LNCaP clone FGC (cell line): ENCODE data around the gene CRELD2.

Source experiments
- DNase-seq: peaks from one replicate; pipeline ENCODE4 v3.0.0-alpha.2; 2011; ENCODE audit warnings: low read depth
- H3K4me3 ChIP-seq: 2 replicates; pipeline ENCODE4 v1.5.1; 2011; ENCODE audit warnings: mild to moderate bottlenecking, low read depth, low read length, control low read depth
- TF ChIP-seq, protein P1 (sequence below): IDR thresholded peaks from 2 replicates; pipeline ENCODE4 v1.5.1; 2012; ENCODE audit warnings: mild to moderate bottlenecking; ENCODE audit not compliant: control insufficient read depth, insufficient read depth; ENCODE audit errors: extremely low read depth

CRELD2 gene

DNA sequence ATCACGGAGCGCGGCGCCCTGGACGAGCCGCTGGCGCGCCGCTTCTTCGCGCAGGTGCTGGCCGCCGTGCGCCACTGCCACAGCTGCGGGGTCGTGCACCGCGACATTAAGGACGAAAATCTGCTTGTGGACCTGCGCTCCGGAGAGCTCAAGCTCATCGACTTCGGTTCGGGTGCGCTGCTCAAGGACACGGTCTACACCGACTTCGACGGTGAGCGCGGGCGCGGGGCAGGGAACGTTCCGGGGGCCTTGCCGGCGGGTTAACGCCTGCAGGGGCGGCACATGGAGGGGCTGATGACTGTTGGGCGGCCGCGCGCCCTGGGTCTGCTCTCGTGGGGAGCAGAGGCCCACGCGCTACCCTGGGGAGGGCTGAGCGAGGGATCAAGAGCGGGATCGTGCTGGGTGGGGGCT is 43.2 kb downstream of the CRELD2 start:
- H3K4me3 ChIP-seq: peak overlapping the region; percentile 84
- DNase-seq: no peak
- TF ChIP-seq, protein P1, sequence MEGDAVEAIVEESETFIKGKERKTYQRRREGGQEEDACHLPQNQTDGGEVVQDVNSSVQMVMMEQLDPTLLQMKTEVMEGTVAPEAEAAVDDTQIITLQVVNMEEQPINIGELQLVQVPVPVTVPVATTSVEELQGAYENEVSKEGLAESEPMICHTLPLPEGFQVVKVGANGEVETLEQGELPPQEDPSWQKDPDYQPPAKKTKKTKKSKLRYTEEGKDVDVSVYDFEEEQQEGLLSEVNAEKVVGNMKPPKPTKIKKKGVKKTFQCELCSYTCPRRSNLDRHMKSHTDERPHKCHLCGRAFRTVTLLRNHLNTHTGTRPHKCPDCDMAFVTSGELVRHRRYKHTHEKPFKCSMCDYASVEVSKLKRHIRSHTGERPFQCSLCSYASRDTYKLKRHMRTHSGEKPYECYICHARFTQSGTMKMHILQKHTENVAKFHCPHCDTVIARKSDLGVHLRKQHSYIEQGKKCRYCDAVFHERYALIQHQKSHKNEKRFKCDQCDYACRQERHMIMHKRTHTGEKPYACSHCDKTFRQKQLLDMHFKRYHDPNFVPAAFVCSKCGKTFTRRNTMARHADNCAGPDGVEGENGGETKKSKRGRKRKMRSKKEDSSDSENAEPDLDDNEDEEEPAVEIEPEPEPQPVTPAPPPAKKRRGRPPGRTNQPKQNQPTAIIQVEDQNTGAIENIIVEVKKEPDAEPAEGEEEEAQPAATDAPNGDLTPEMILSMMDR: no peak

DNA sequence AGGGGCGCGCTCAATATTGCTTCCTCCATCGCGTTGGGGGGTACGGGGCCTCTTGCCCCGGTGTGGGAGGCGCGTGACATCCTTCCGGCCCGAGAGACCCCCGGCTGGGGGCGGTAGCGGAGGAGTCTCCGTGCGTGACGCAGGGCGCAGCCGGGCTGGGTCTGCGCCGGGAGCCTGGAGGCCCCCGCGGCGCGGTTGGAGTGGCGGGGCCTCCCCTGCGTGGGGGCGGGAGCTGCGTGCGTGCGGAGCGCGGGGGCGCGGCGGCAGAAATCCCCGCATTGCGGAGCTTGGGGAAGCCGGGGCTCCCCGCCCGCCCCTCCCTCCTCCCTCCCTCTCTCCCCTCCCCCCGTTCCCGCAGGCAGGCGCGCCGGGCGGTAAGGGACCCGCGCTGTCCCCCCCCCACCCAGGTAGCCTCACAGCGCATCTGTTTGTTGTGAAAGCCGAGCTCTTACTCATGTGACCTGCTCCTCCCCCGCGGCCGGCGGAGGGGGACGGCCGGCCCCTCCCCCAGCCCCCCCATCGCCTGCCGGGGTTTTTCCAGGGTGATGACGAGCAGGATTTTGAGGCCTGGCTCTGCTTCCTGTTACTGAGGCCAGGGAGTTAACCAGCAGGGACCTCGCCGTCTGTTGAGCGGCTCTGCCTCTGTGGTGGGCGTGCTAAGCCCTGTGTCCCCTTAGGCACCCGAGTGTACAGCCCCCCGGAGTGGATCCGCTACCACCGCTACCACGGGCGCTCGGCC is 43.7 kb downstream of the CRELD2 start:
- no peak for DNase-seq
- TF ChIP-seq, protein P1: no peak
- peak overlapping the region; percentile 84 for H3K4me3 ChIP-seq

DNA sequence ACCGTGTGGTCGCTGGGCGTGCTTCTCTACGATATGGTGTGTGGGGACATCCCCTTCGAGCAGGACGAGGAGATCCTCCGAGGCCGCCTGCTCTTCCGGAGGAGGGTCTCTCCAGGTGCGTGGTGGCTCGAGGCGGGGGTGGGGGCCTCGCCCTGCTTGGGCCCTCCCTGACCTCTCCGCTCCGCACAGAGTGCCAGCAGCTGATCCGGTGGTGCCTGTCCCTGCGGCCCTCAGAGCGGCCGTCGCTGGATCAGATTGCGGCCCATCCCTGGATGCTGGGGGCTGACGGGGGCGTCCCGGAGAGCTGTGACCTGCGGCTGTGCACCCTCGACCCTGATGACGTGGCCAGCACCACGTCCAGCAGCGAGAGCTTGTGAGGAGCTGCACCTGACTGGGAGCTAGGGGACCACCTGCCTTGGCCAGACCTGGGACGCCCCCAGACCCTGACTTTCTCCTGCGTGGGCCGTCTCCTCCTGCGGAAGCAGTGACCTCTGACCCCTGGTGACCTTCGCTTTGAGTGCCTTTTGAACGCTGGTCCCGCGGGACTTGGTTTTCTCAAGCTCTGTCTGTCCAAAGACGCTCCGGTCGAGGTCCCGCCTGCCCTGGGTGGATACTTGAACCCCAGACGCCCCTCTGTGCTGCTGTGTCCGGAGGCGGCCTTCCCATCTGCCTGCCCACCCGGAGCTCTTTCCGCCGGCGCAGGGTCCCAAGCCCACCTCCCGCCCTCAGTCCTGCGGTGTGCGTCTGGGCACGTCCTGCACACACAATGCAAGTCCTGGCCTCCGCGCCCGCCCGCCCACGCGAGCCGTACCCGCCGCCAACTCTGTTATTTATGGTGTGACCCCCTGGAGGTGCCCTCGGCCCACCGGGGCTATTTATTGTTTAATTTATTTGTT is 44.6 kb downstream of the CRELD2 start:
- TF ChIP-seq, protein P1: no peak
- no peak for DNase-seq
- peak overlapping the region; percentile 84 for H3K4me3 ChIP-seq

DNA sequence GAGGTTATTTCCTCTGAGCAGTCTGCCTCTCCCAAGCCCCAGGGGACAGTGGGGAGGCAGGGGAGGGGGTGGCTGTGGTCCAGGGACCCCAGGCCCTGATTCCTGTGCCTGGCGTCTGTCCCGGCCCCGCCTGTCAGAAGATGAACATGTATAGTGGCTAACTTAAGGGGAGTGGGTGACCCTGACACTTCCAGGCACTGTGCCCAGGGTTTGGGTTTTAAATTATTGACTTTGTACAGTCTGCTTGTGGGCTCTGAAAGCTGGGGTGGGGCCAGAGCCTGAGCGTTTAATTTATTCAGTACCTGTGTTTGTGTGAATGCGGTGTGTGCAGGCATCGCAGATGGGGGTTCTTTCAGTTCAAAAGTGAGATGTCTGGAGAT is 45.2 kb downstream of the CRELD2 start:
- DNase-seq: no peak
- H3K4me3 ChIP-seq: no peak overlapping the region
- TF ChIP-seq, protein P1: no peak

DNA sequence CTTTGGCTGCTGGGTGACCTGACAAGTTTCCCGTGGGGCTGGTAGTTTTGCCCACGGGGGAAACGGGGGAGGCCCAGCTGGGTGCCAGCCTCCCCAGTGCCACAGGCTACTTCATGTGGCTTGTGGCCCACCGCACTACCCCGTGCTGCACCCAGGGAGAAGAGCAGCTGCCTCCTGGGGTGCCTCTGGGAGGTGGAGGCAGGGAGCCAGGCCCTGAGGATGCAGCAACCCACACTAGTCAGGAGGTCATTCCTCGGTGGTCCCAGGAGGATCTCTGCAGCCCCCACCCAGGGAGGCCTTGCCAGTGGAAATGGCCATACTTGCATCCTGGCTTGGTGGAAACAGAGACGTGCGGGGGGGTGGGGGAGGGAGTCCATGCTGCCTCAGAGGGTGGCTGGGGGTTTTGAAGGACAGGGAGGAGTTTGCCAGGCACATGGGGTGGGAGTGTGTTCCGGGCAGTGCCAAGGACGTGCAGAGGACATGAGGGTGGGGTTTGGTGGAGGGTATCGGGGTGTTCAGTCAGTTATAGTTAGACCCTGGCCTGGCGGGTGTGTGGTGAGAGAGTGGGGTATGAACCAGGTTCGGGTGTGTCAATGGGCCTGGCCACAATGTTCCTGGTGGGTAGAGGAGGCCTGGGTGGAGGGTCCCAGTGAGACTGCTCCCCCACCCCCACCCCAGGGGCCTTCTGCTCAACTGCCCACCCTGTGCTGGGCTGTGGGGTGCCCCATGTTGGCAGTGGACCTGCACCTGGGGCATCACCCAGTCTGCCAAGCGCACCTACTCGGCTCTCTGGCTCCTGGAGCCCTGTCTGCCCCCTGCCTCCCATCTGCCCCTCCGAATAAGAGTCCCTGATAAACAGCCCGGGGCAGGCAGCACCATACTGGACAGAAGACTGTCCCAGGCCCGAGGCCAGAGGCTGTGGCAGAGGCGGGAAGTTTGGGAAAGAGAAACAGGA is 46.0 kb downstream of the CRELD2 start:
- no peak for DNase-seq
- no peak overlapping the region for H3K4me3 ChIP-seq
- TF ChIP-seq, protein P1: no peak
